ENCODE measurements around the gene MET. TPM values are rescaled to one million over a fixed set of nuclear protein-coding genes. Genes with fewer than 3 reads are reported as not detected.

MET gene
- total and polyA plus RNA-seq, 12 donors, result 3.1 to 23.3 (median 15.0) TPM

- peaks cover 0 to 28% (median 7%) of the 10 kb centered on the region in 9 donors for H3K4me1 ChIP-seq
- DNase-seq (no peak), ATAC-seq (no peak)
- 89 to 90% methylated on average over 7 of the region's 7 CpGs for WGBS, 2 donors
- no peaks in the 10 kb centered on the region for H3K36me3 ChIP-seq
- no peaks in the 10 kb centered on the region for H3K9me3 ChIP-seq
- H3K27ac ChIP-seq, result peak overlapping the region in 6 of 10 donors; percentile 26 to 54 (median 42)
- intact Hi-C loops (cut with DNase I), result loop anchor here (5.0 to 10.0 kb wide), 10 partner anchors 134 to 639 kb away; partner anchors contain the start of gene MET (in 4 of the 10)
- no peak for TF ChIP-seq CTCF (IDR thresholded peaks at IDR 0.05)
- H3K27me3 ChIP-seq, result no peaks in the 10 kb centered on the region
- H3K4me3 ChIP-seq, result no peak overlapping the region
Measured at GRCh38 chr7:116806046-116806944, 134.3 kb downstream of the MET start.

GRCh38 chr7:116807011-116807560 lies 135.1 kb downstream of the MET start:
- Histone ChIP-seq H3K4me3 (no peak overlapping the region), H3K27me3 (no peaks in the 10 kb centered on the region), H3K27ac (no peak overlapping the region), H3K36me3 (no peaks in the 10 kb centered on the region), H3K9me3 (no peaks in the 10 kb centered on the region), H3K4me1 (peaks cover 0 to 28% (median 7%) of the 10 kb centered on the region in 9 donors)
- whole genome bisulfite sequencing, 2 donors, result 92 to 96% methylated on average over 3 of the region's 3 CpGs
- intact Hi-C loops (cut with DNase I), result loop anchor here (5.0 to 10.0 kb wide), 10 partner anchors 135 to 640 kb away; partner anchors contain the start of gene MET (in 4 of the 10)
- TF ChIP-seq CTCF (IDR thresholded peaks at IDR 0.05), result no peak
- DNase-seq, result no peak
- no peak for ATAC-seq

GRCh38 chr7:116809636-116810266 lies 137.8 kb downstream of the MET start:
- 88 to 97% methylated on average over 1 of the region's 1 CpG for WGBS, 2 donors
- Histone ChIP-seq H3K4me1 (peaks cover 0 to 17% (median 0%) of the 10 kb centered on the region in 9 donors), H3K4me3 (no peak overlapping the region), H3K27ac (no peak overlapping the region), H3K27me3 (no peaks in the 10 kb centered on the region), H3K9me3 (no peaks in the 10 kb centered on the region), H3K36me3 (no peaks in the 10 kb centered on the region)
- intact Hi-C loops (cut with DNase I), result loop anchor here (1.0 to 10.0 kb wide), 18 partner anchors 137 to 642 kb away; partner anchors contain the start of gene MET (in 5 of the 10)
- peak; percentile 55 to 83 (median 71) for TF ChIP-seq CTCF (IDR thresholded peaks at IDR 0.05)
- ATAC-seq, result peak in 7 of 8 donors; percentile 55 to 80 (median 68)
- DNase-seq, result peak in 1 of 2 donors; percentile 51

Data from heart right ventricle (tissue), 16 donors.